IMR-90 (cell line): ENCODE measurements around the gene MIER2. TPM values are rescaled to one million over a fixed set of nuclear protein-coding genes. Genes with fewer than 3 reads are reported as not detected.

Source experiments
- ATAC-seq: fragments of 200-7000 bp; cut with Tn5 transposase; 2 replicates; pipeline ENCODE4 v1.9.1; 2020; ENCODE audit warnings: low read depth, mild to moderate bottlenecking, moderate library complexity
- BruUV-seq: library from RNA; stranded (reverse); fragments of 400-500 nt; replicated peaks from 2 replicates; lab custom pipeline; 2021; lab: Mats Ljungman, UMichigan
- CTCF ChIA-PET: fragments of 300-600 bp; formaldehyde crosslinking; extraction: SDS; loops from one replicate; lab custom pipeline; 2021; ENCODE audit warnings: antibody characterized with exemption; lab: Yijun Ruan, JAX
- POLR2A ChIA-PET: fragments of 300-600 bp; sonication (Branson Sonifier 250); formaldehyde crosslinking; loops from one replicate; lab custom pipeline; 2022; ENCODE audit warnings: antibody characterized with exemption; ENCODE audit not compliant: unreplicated experiment; lab: Charles Lee
- DNase-seq: peaks from one replicate; pipeline ENCODE4 v3.0.0; 2013
- H2AFZ ChIP-seq: replicated peaks from 2 replicates; pipeline ENCODE3; 2013; ENCODE audit warnings: low read length, mild to moderate bottlenecking; ENCODE audit not compliant: poor library complexity
- H2AK5ac ChIP-seq: 2 replicates; pipeline ENCODE4 v1.6.1; 2013; ENCODE audit warnings: low read depth, low read length, inconsistent platforms
- H2AK9ac ChIP-seq: replicated peaks from 2 replicates; pipeline ENCODE3; 2013; ENCODE audit warnings: mild to moderate bottlenecking, low read depth, low read length, moderate library complexity; ENCODE audit not compliant: poor library complexity
- H2BK120ac ChIP-seq: 2 replicates; pipeline ENCODE4 v1.6.1; 2013; ENCODE audit warnings: low read depth, low read length, inconsistent platforms
- H2BK15ac ChIP-seq: 3 replicates; pipeline ENCODE4 v1.6.1; 2013; ENCODE audit warnings: low read depth, low read length, inconsistent platforms
- H2BK20ac ChIP-seq: 2 replicates; pipeline ENCODE4 v1.6.1; 2013; ENCODE audit warnings: low read depth, mild to moderate bottlenecking, inconsistent platforms, low read length, moderate library complexity
- H2BK5ac ChIP-seq: 2 replicates; pipeline ENCODE4 v1.6.1; 2013; ENCODE audit warnings: mild to moderate bottlenecking, low read depth, low read length, inconsistent platforms; ENCODE audit not compliant: poor library complexity, severe bottlenecking
- H3K14ac ChIP-seq: replicated peaks from 2 replicates; pipeline ENCODE4 v1.6.1; 2013; ENCODE audit warnings: low read depth, low read length, inconsistent platforms
- H3K18ac ChIP-seq: 2 replicates; pipeline ENCODE4 v1.6.1; 2013; ENCODE audit warnings: low read depth, low read length, control low read depth
- H3K23ac ChIP-seq: 2 replicates; pipeline ENCODE4 v1.6.1; 2013; ENCODE audit warnings: low read depth, low read length, inconsistent platforms
- H3K27ac ChIP-seq: 2 replicates; pipeline ENCODE4 v1.5.1; 2013; ENCODE audit warnings: mild to moderate bottlenecking, control low read depth, low read length; ENCODE audit not compliant: insufficient read depth
- H3K27me3 ChIP-seq: 2 replicates; pipeline ENCODE4 v1.6.1; 2013; ENCODE audit warnings: low read length; ENCODE audit not compliant: control insufficient read depth, insufficient read depth
- H3K36me3 ChIP-seq: 2 replicates; pipeline ENCODE4 v1.6.1; 2013; ENCODE audit warnings: low read length, mixed read lengths; ENCODE audit not compliant: control insufficient read depth, insufficient read depth
- H3K4ac ChIP-seq: 2 replicates; pipeline ENCODE4 v1.6.1; 2013; ENCODE audit warnings: low read depth, low read length, inconsistent platforms
- H3K4me1 ChIP-seq: 2 replicates; pipeline ENCODE4 v1.6.1; 2013; ENCODE audit warnings: low read length, mixed read lengths; ENCODE audit not compliant: control insufficient read depth, insufficient read depth
- H3K4me2 ChIP-seq: 2 replicates; pipeline ENCODE4 v1.6.1; 2013; ENCODE audit warnings: low read depth, mild to moderate bottlenecking, control low read depth, low read length, moderate library complexity
- H3K4me3 ChIP-seq: 2 replicates; pipeline ENCODE4 v1.5.1; 2013; ENCODE audit warnings: low read depth, mild to moderate bottlenecking, control low read depth, low read length, moderate library complexity; ENCODE audit not compliant: insufficient read depth
- H3K56ac ChIP-seq: 2 replicates; pipeline ENCODE4 v1.6.1; 2013; ENCODE audit warnings: low read length, inconsistent platforms; ENCODE audit not compliant: insufficient read depth; ENCODE audit errors: extremely low read depth
- H3K79me1 ChIP-seq, 2 experiments: 2 replicates each; pipeline ENCODE4 v1.6.1; 2013; ENCODE audit warnings: low read length in 2 of 2, inconsistent platforms in 1 of 2, low read depth in 1 of 2
- H3K9ac ChIP-seq: 2 replicates; pipeline ENCODE4 v1.6.1; 2013; ENCODE audit warnings: low read depth, low read length, control low read depth
- H3K9me1 ChIP-seq: 2 replicates; pipeline ENCODE4 v1.6.1; 2013; ENCODE audit warnings: low read length, inconsistent platforms; ENCODE audit not compliant: insufficient read depth
- H3K9me3 ChIP-seq: 2 replicates; pipeline ENCODE4 v1.6.1; 2013; ENCODE audit warnings: low read length; ENCODE audit not compliant: control insufficient read depth, insufficient read depth
- H4K20me1 ChIP-seq: 2 replicates; pipeline ENCODE4 v1.6.1; 2013; ENCODE audit warnings: low read length, inconsistent platforms; ENCODE audit not compliant: insufficient read depth
- H4K5ac ChIP-seq: 2 replicates; pipeline ENCODE4 v1.6.1; 2013; ENCODE audit warnings: mild to moderate bottlenecking, low read depth, low read length, control low read depth
- H4K8ac ChIP-seq, 2 experiments: 2 replicates each; pipeline ENCODE4 v1.6.1; 2013; ENCODE audit warnings: low read depth in 2 of 2, low read length in 2 of 2, control low read depth in 1 of 2, inconsistent platforms in 1 of 2
- H4K91ac ChIP-seq: 2 replicates; pipeline ENCODE4 v1.6.1; 2013; ENCODE audit warnings: low read depth, low read length, inconsistent platforms; ENCODE audit not compliant: insufficient read depth
- BHLHE40 ChIP-seq: fragments of 150-350 bp; IDR thresholded peaks from 2 replicates; pipeline ENCODE4 v1.6.1; 2016; ENCODE audit warnings: mild to moderate bottlenecking, low read depth, low read length
- CEBPB ChIP-seq: IDR thresholded peaks from 2 replicates; pipeline ENCODE4 v1.6.1; 2012; ENCODE audit warnings: low read depth, low read length, improper control_type of control experiment
- MAFK ChIP-seq: IDR thresholded peaks from 2 replicates; pipeline ENCODE4 v1.6.1; 2012; ENCODE audit warnings: low read depth, low read length, improper control_type of control experiment
- POLR2A ChIP-seq: IDR thresholded peaks from 2 replicates; pipeline ENCODE4 v1.6.1; 2012; ENCODE audit warnings: mild to moderate bottlenecking, low read depth, low read length
- RAD21 ChIP-seq: IDR thresholded peaks from 2 replicates; pipeline ENCODE4 v1.6.1; 2012; ENCODE audit warnings: low read length, improper control_type of control experiment
- RFX5 ChIP-seq: IDR thresholded peaks from 2 replicates; pipeline ENCODE4 v1.8.0; 2012; ENCODE audit warnings: low read depth, mild to moderate bottlenecking, low read length, moderate library complexity
- SMC3 ChIP-seq: fragments of 150-350 bp; IDR thresholded peaks from 2 replicates; pipeline ENCODE4 v1.6.1; 2016; ENCODE audit warnings: low read depth, mild to moderate bottlenecking, antibody characterized with exemption, low read length, moderate library complexity
- WGBS, 2 experiments: methylation state at CpG; one replicate each; pipeline versions ENCODE4 v1.1.5 to v1.1.7; 2013; ENCODE audit warnings: missing lambda C conversion rate in 2 of 2; ENCODE audit not compliant: insufficient read length in 1 of 2; ENCODE audit errors: extremely low coverage in 2 of 2; 5-methylcytosine and 5-hydroxymethylcytosine counted together
- dilution Hi-C: fragments of 300-500 bp; cut with HindIII; formaldehyde crosslinking; loops from one replicate; pipeline ENCODE4 v1.14.3; 2018; ENCODE audit warnings: low sequenced_read_pairs; ENCODE audit not compliant: unreplicated experiment
- in situ Hi-C: fragments of 300-500 bp; cut with MboI; formaldehyde crosslinking; loops from 3 replicates; pipeline ENCODE4 v1.14.3; 2019; ENCODE audit warnings: low sequenced_read_pairs, inconsistent platforms, mixed read lengths
- intact Hi-C: fragments of 100-400 bp; cut with micrococcal nuclease; formaldehyde crosslinking; loops from 2 replicates; pipeline ENCODE4 v1.10.0; 2022
- polyA plus RNA-seq, 3 experiments: library from polyadenylated mRNA; depleted of rRNA; stranded (reverse); fragments of >200 nt; gene quantifications; 2 replicates each; pipeline ENCODE4 v1.2.3, GENCODE V29; 2012; ENCODE audit warnings: low replicate concordance in 1 of 3
- total RNA-seq: library from RNA; depleted of rRNA; stranded (reverse); fragments of >200 nt; gene quantifications from 2 replicates; pipeline ENCODE4 v1.2.3, GENCODE V29; 2012
- TF ChIP-seq, protein P1 (sequence below): fragments of 150-350 bp; IDR thresholded peaks from 2 replicates; pipeline ENCODE4 v1.6.1; 2016; ENCODE audit warnings: low read depth, mild to moderate bottlenecking, low read length, moderate library complexity, borderline replicate concordance
- TF ChIP-seq, protein P2 (sequence below): conservative IDR thresholded peaks from 2 replicates; pipeline ENCODE4 v1.5.1; 2012; ENCODE audit warnings: mild to moderate bottlenecking, low read depth, low read length, improper control_type of control experiment

Gene MIER2
- total and polyA plus RNA-seq, 2 of the 4 experiments (the other 2 are of a cell fraction) = 28.0 to 28.4 TPM

DNA sequence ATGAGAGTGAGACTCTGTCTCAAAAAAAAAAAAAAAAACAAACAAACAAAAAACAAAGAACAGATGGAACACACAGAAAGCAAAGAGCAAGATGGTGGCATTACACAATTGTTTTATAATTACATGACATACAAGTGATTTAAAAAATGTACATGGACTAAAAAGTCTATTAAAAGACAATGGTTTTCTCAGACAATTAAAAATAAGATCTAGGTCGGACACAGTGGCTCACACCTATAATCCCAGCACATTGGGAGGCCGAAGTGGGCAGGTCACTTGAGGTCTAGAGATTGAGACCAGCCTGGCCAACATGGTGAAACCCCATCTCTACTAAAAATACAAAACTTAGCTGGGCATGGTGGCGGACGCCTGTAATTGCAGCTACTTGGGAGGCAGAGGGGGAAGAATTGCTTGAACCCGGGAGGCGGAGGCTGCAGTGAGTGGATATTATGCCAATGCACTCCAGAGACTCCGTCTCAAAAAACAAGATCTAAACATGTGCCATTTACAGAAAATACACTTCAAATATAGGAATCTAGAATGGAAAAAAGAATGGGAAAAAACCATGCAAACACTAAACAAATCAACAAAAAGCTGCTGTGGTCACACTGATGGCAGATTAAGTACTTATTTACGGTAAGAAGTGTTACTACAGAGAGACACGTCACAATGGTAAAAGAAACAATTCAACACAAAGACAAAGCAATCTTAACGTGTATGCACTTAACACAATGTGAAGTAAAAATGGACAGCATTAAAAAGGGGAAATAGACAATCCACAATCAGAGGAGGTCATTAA, 26.7 kb downstream of the MIER2 start:
- no peak overlapping the region for H3K4me2 ChIP-seq
- no peak overlapping the region for H3K27ac ChIP-seq
- intact Hi-C loops (no loop called here), in situ Hi-C loops (no loop called here), dilution Hi-C loops (no loop called here)
- no peak for TF ChIP-seq CEBPB
- TF ChIP-seq RFX5 = no peak
- no peak for TF ChIP-seq MAFK
- no peak for TF ChIP-seq SMC3
- TF ChIP-seq, protein P1, sequence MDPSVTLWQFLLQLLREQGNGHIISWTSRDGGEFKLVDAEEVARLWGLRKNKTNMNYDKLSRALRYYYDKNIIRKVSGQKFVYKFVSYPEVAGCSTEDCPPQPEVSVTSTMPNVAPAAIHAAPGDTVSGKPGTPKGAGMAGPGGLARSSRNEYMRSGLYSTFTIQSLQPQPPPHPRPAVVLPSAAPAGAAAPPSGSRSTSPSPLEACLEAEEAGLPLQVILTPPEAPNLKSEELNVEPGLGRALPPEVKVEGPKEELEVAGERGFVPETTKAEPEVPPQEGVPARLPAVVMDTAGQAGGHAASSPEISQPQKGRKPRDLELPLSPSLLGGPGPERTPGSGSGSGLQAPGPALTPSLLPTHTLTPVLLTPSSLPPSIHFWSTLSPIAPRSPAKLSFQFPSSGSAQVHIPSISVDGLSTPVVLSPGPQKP = no peak
- no peak for TF ChIP-seq RAD21
- TF ChIP-seq, protein P2, sequence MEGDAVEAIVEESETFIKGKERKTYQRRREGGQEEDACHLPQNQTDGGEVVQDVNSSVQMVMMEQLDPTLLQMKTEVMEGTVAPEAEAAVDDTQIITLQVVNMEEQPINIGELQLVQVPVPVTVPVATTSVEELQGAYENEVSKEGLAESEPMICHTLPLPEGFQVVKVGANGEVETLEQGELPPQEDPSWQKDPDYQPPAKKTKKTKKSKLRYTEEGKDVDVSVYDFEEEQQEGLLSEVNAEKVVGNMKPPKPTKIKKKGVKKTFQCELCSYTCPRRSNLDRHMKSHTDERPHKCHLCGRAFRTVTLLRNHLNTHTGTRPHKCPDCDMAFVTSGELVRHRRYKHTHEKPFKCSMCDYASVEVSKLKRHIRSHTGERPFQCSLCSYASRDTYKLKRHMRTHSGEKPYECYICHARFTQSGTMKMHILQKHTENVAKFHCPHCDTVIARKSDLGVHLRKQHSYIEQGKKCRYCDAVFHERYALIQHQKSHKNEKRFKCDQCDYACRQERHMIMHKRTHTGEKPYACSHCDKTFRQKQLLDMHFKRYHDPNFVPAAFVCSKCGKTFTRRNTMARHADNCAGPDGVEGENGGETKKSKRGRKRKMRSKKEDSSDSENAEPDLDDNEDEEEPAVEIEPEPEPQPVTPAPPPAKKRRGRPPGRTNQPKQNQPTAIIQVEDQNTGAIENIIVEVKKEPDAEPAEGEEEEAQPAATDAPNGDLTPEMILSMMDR = no peak
- no peak for TF ChIP-seq BHLHE40
- TF ChIP-seq POLR2A = no peak
- no peaks in the 10 kb centered on the region for H3K4me1 ChIP-seq
- no peak overlapping the region for H3K14ac ChIP-seq
- no peak overlapping the region for H4K8ac ChIP-seq
- H2BK15ac ChIP-seq = no peak overlapping the region
- peaks cover 55% of the 10 kb centered on the region for H4K20me1 ChIP-seq
- ChIA-PET POLR2A (no interaction called here), CTCF (no interaction called here)
- no peak overlapping the region for H3K9ac ChIP-seq
- no peak overlapping the region for H2AFZ ChIP-seq
- H4K5ac ChIP-seq = no peak overlapping the region
- no CpG with 5 or more reads among the region's 10 CpGs for WGBS, 2 experiments
- no peak for DNase-seq
- no peak overlapping the region for H2AK5ac ChIP-seq
- H2BK5ac ChIP-seq = no peak overlapping the region
- no peak overlapping the region for H2AK9ac ChIP-seq
- no peak overlapping the region for H3K18ac ChIP-seq
- peaks cover 55% of the 10 kb centered on the region for H3K36me3 ChIP-seq
- H3K9me3 ChIP-seq = peaks cover 7% of the 10 kb centered on the region; the same call in 1 of the 2 replicates
- BruUV-seq = no TSS peak
- no peaks in the 10 kb centered on the region for H3K27me3 ChIP-seq
- H2BK20ac ChIP-seq = no peak overlapping the region
- H3K4me3 ChIP-seq = no peak overlapping the region
- no peak for ATAC-seq
- H3K4ac ChIP-seq = no peak overlapping the region
- H4K91ac ChIP-seq = no peak overlapping the region
- H3K9me1 ChIP-seq = peaks cover 3% of the 10 kb centered on the region
- H3K23ac ChIP-seq = no peak overlapping the region
- no peak overlapping the region for H3K56ac ChIP-seq
- H3K79me1 ChIP-seq = peaks cover 26 to 60% of the 10 kb centered on the region in 2 experiments
- H2BK120ac ChIP-seq = no peak overlapping the region
